ENCODE data around the gene SUCNR1. TPM values are rescaled to one million over a fixed set of nuclear protein-coding genes. Genes with fewer than 3 reads are reported as not detected.

Gene SUCNR1
- total RNA-seq, 2 donors from 2014 or later: not detected

DNA sequence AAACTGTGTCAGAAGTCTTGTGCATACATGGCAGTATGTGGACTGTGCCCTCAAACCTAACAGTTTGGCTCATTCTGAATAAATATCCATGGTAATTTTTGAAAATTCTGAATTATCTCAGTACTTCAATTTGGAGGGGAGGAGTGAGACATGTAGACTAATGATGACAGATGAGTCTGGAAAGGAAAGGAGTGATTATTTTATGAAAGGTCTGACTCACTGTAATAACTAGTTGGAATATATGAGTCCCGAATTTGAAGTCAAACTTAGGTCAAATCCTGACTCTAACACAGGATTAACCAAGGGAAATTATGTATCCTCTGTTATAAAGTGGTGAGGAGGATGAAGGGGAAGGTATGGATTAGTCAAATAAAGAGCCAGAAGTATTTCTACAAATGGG lies 38.6 kb downstream of the SUCNR1 start:
- TF ChIP-seq, protein P1, sequence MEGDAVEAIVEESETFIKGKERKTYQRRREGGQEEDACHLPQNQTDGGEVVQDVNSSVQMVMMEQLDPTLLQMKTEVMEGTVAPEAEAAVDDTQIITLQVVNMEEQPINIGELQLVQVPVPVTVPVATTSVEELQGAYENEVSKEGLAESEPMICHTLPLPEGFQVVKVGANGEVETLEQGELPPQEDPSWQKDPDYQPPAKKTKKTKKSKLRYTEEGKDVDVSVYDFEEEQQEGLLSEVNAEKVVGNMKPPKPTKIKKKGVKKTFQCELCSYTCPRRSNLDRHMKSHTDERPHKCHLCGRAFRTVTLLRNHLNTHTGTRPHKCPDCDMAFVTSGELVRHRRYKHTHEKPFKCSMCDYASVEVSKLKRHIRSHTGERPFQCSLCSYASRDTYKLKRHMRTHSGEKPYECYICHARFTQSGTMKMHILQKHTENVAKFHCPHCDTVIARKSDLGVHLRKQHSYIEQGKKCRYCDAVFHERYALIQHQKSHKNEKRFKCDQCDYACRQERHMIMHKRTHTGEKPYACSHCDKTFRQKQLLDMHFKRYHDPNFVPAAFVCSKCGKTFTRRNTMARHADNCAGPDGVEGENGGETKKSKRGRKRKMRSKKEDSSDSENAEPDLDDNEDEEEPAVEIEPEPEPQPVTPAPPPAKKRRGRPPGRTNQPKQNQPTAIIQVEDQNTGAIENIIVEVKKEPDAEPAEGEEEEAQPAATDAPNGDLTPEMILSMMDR (conservative IDR thresholded peaks at IDR 0.05): no peak
- H3K9me3 ChIP-seq (ENCODE audit: control insufficient read depth, low read length): peaks cover 15% of the 10 kb centered on the region
- no peaks in the 10 kb centered on the region for H3K36me3 ChIP-seq (ENCODE audit: control insufficient read depth, insufficient read depth, low read length)
- H3K9ac ChIP-seq (ENCODE audit: extremely low read depth, low read length, poor library complexity, severe bottlenecking): no peak overlapping the region
- H3K4me3 ChIP-seq (ENCODE audit: low read length): peak overlapping the region; percentile 27
- H3K27ac ChIP-seq (ENCODE audit: low read depth, low read length): no peak overlapping the region
- H3K27ac Mint-ChIP-seq: no peak overlapping the region
- WGBS, 2 experiments (ENCODE audit: insufficient coverage in 1 of 2, insufficient read length in 1 of 2): 88 to 92% methylated on average over 1 of the region's 1 CpG
- peaks cover 3% of the 10 kb centered on the region for H3K27me3 Mint-ChIP-seq (ENCODE audit: insufficient read depth)
- no peak for DNase-seq
- H3K4me1 Mint-ChIP-seq: peaks cover 5% of the 10 kb centered on the region
- no peaks in the 10 kb centered on the region for H3K36me3 Mint-ChIP-seq (ENCODE audit: low read depth)
- H3K4me1 ChIP-seq (ENCODE audit: control insufficient read depth, insufficient read depth, low read length): no peaks in the 10 kb centered on the region
- H3K27me3 ChIP-seq (ENCODE audit: control insufficient read depth, insufficient read depth, low read length, poor library complexity, severe bottlenecking): peaks cover 9% of the 10 kb centered on the region
- H3K9me3 Mint-ChIP-seq: no peaks in the 10 kb centered on the region
- H3K4me3 Mint-ChIP-seq: no peak overlapping the region

DNA sequence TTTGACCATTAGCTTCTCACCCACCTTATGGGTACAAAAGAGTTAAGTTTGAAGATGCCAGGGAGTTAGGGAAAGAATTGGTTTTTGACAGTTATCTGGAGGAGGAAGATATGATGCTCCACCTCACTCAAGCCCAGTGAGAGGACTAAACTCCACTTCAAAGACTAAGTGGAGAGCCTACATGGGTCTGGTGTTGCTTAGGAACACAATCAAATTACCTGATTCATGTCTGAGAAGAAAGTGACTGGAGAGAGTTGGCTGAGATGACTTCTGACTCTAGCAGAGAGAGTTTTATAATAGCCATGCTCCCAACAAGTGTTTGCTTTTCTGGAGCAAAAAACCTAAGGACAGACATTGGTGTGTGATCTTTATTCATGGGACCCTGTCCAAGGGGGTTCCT lies 43.3 kb downstream of the SUCNR1 start:
- Mint-ChIP-seq H3K27me3 (ENCODE audit: insufficient read depth) (no peaks in the 10 kb centered on the region), H3K9me3 (peaks cover 4% of the 10 kb centered on the region), H3K4me1 (no peaks in the 10 kb centered on the region), H3K4me3 (no peak overlapping the region), H3K27ac (no peak overlapping the region), H3K36me3 (ENCODE audit: low read depth) (no peaks in the 10 kb centered on the region)
- no peaks in the 10 kb centered on the region for H3K4me1 ChIP-seq (ENCODE audit: control insufficient read depth, insufficient read depth, low read length)
- DNase-seq: no peak
- TF ChIP-seq, protein P1 (conservative IDR thresholded peaks at IDR 0.05): no peak
- H3K9me3 ChIP-seq (ENCODE audit: control insufficient read depth, low read length): peaks cover 8% of the 10 kb centered on the region
- no peak overlapping the region for H3K9ac ChIP-seq (ENCODE audit: extremely low read depth, low read length, poor library complexity, severe bottlenecking)
- H3K27me3 ChIP-seq (ENCODE audit: control insufficient read depth, insufficient read depth, low read length, poor library complexity, severe bottlenecking): no peaks in the 10 kb centered on the region
- no peak overlapping the region for H3K4me3 ChIP-seq (ENCODE audit: low read length)
- no peaks in the 10 kb centered on the region for H3K36me3 ChIP-seq (ENCODE audit: control insufficient read depth, insufficient read depth, low read length)
- no peak overlapping the region for H3K27ac ChIP-seq (ENCODE audit: low read depth, low read length)

DNA sequence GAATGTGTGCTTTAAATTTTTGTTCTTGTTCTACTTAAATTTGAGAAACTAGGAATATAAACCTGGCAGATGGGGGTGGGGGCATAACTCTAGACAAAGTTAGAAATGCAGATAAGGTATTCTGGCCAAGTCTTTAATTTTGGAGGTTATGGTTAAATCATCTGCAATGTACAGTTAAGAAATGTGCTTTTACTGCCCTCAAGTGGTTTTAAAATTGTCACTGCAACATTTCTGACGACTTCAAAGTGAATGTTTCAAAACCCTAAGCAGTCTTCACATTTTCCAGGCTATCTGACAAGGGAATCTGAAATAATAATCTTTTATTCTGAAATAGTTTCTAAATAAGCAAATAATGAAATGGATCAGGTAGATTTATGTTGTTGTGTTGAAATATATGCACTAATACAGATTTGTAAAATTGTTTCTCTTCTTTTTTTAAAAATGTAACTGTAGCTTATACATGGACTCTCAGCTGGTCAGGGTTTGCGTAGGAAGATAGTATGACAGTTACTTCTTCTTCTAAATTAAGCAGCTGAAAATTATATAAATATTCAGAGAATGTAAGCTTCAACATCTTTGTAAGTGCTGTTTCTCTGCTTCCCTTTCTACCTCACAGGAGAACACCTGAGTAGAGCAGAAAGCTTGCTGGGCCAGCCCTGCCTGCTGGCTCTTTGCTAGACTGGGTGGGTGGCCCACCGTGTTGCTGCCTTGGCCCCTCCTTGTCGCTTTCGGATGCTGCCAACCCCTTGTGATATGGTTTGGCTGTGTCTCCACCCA lies 45.0 kb downstream of the SUCNR1 start:
- 30 to 65% methylated on average over 2 to 4 of the region's 5 CpGs for WGBS, 2 experiments (ENCODE audit: insufficient coverage in 1 of 2, insufficient read length in 1 of 2)
- H3K4me3 Mint-ChIP-seq: no peak overlapping the region
- H3K4me3 ChIP-seq (ENCODE audit: low read length): no peak overlapping the region

More for the DNA sequence above, 45.0 kb downstream of the SUCNR1 start:
- no peaks in the 10 kb centered on the region for H3K36me3 Mint-ChIP-seq (ENCODE audit: low read depth)
- DNase-seq: no peak
- no peak overlapping the region for H3K27ac ChIP-seq (ENCODE audit: low read depth, low read length)
- H3K9me3 ChIP-seq (ENCODE audit: control insufficient read depth, low read length): no peaks in the 10 kb centered on the region
- TF ChIP-seq, protein P1 (conservative IDR thresholded peaks at IDR 0.05): peak; percentile 77
- H3K27me3 ChIP-seq (ENCODE audit: control insufficient read depth, insufficient read depth, low read length, poor library complexity, severe bottlenecking): no peaks in the 10 kb centered on the region
- H3K27me3 Mint-ChIP-seq (ENCODE audit: insufficient read depth): no peaks in the 10 kb centered on the region
- no peak overlapping the region for H3K27ac Mint-ChIP-seq
- H3K4me1 Mint-ChIP-seq: no peaks in the 10 kb centered on the region
- H3K9ac ChIP-seq (ENCODE audit: extremely low read depth, low read length, poor library complexity, severe bottlenecking): no peak overlapping the region
- H3K4me1 ChIP-seq (ENCODE audit: control insufficient read depth, insufficient read depth, low read length): no peaks in the 10 kb centered on the region
- H3K36me3 ChIP-seq (ENCODE audit: control insufficient read depth, insufficient read depth, low read length): no peaks in the 10 kb centered on the region
- H3K9me3 Mint-ChIP-seq: peaks cover 4% of the 10 kb centered on the region

All from endodermal cell (in vitro differentiated cells).